ENCODE results near the gene DNAJC24.

Gene DNAJC24

DNA sequence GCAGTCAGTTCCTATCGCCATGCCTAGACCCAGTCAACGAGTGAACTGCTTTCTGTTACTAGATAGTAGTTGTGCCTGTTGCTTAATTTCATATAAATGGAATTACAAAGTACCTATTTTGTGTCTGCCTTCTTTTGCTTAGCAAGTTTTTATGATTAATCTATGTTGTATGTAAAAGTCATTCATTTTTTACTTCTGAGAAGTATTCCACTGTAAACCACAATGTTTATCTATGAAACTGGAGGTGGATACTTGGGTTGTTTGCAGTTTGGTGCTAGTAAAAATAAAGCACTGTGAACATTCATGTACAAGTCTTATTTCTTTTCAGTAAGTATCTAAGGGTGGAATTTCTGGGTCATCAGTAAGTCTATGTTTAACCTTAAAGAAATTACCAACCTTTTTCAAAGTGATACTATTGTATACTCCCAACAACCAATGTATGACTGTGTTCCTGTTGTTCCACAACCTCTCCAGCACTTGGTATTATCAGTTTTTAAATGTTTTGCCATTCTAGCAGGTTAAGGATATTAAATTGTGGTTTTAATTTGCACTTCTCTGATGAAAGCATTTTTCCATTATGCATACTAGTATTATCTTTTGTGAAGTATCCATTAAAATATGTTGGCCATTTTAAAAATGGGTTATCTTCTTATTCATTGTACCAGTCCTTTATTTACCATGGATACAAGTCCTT lies 68.2 kb downstream of the DNAJC24 start:
- no peak overlapping the region for H3K27ac ChIP-seq
- TF ChIP-seq Cebpa-rat (IDR thresholded peaks at IDR 0.05) = no peak
- no peaks in the 10 kb centered on the region for H3K4me1 ChIP-seq
- no peaks in the 10 kb centered on the region for H3K27me3 ChIP-seq
- no peak overlapping the region for H3K9ac ChIP-seq
- no peaks in the 10 kb centered on the region for H3K36me3 ChIP-seq
- no peaks in the 10 kb centered on the region for H4K20me1 ChIP-seq
- no peaks in the 10 kb centered on the region for H3K9me3 ChIP-seq
- H3K4me3 ChIP-seq = no peak overlapping the region
- no peak overlapping the region for H3K4me2 ChIP-seq

GRCh38 chr11:31441296-31441695 lies 71.6 kb downstream of the DNAJC24 start:
- no peaks in the 10 kb centered on the region for H3K9me3 ChIP-seq
- TF ChIP-seq Cebpa-rat (IDR thresholded peaks at IDR 0.05) = no peak
- H3K4me1 ChIP-seq = no peaks in the 10 kb centered on the region
- H3K9ac ChIP-seq = no peak overlapping the region
- no peak overlapping the region for H3K4me3 ChIP-seq
- H3K36me3 ChIP-seq = no peaks in the 10 kb centered on the region
- no peaks in the 10 kb centered on the region for H4K20me1 ChIP-seq
- H3K4me2 ChIP-seq = no peak overlapping the region
- H3K27ac ChIP-seq = no peak overlapping the region
- H3K27me3 ChIP-seq = no peaks in the 10 kb centered on the region

DNA sequence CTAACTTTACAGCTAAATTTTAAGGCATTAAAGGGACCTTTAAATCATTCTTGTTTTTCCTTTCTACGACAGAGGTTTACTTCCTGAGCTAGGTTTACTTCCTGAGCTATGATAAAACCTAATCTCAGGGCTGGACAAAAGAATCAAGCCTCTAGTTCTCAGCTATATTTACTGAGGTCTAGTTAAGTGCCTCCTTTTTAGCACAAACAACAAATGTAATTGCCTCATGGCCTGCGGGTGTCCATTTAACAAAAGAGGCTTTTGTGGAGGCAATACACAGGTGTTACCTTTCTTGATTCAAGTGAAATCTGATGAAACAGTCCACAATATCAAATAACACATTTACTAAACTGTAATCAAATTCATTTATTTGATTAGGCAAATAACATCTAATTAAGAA lies 72.4 kb downstream of the DNAJC24 start:
- H3K36me3 ChIP-seq = peaks cover 4% of the 10 kb centered on the region; the same call in 1 of the 2 replicates
- H3K9me3 ChIP-seq = no peaks in the 10 kb centered on the region
- H3K4me3 ChIP-seq = no peak overlapping the region
- H4K20me1 ChIP-seq = no peaks in the 10 kb centered on the region
- H3K4me1 ChIP-seq = no peaks in the 10 kb centered on the region
- no peak for TF ChIP-seq Cebpa-rat (IDR thresholded peaks at IDR 0.05)
- H3K27ac ChIP-seq = no peak overlapping the region
- H3K9ac ChIP-seq = no peak overlapping the region
- H3K4me2 ChIP-seq = no peak overlapping the region
- H3K27me3 ChIP-seq = no peaks in the 10 kb centered on the region

DNA sequence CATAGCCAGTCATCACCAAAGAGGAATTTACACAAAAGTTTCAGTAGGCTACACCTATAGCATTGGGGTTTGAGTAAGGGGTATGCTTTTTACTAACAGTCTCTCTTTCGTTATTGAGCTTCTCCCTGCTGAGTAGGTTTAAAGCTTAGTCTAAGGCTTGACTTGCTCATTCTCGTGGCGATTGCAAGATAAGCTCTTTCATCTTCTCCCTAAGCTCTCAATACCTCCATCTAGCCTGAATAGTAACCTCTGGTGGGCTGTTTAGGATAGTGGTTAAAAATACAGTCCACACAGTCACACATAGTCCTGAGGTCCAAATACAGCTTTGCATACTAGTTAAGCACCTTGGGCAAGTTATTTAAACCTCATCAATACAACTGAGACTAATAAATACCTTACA lies 74.1 kb downstream of the DNAJC24 start:
- H4K20me1 ChIP-seq = no peaks in the 10 kb centered on the region

DNA sequence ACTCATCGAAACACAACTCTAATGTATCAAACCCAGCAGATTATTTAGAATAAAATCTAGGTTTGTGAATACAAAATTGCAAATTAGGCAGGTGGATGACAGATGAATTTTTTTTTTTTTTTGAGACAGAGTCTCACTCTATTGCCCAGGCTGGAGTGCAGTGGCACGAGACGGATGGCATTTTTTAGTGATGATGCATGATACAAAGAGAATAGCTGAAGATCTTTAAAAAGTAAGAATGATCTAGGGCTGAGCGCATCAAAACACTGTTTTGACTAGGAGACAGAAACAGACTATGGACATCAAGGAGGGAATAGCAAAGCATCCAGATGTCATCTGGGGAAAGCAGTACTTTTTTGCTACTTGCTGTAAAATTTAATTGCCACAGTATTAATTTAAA lies 76.0 kb downstream of the DNAJC24 start:
- no peak for TF ChIP-seq Cebpa-rat (IDR thresholded peaks at IDR 0.05)
- Histone ChIP-seq H3K9ac (no peak overlapping the region), H3K27me3 (no peaks in the 10 kb centered on the region), H3K4me3 (no peak overlapping the region), H3K9me3 (no peaks in the 10 kb centered on the region), H4K20me1 (no peaks in the 10 kb centered on the region), H3K27ac (no peak overlapping the region), H3K4me1 (no peaks in the 10 kb centered on the region), H3K4me2 (no peak overlapping the region), H3K36me3 (peaks cover 14% of the 10 kb centered on the region)

More for the DNA sequence above, 74.1 kb downstream of the DNAJC24 start:
- Histone ChIP-seq H3K36me3 (peaks cover 14% of the 10 kb centered on the region), H3K4me2 (no peak overlapping the region), H3K4me1 (no peaks in the 10 kb centered on the region), H3K27ac (no peak overlapping the region), H3K9me3 (no peaks in the 10 kb centered on the region), H3K4me3 (no peak overlapping the region), H3K9ac (no peak overlapping the region), H3K27me3 (no peaks in the 10 kb centered on the region)
- TF ChIP-seq Cebpa-rat (IDR thresholded peaks at IDR 0.05) = no peak

DNA sequence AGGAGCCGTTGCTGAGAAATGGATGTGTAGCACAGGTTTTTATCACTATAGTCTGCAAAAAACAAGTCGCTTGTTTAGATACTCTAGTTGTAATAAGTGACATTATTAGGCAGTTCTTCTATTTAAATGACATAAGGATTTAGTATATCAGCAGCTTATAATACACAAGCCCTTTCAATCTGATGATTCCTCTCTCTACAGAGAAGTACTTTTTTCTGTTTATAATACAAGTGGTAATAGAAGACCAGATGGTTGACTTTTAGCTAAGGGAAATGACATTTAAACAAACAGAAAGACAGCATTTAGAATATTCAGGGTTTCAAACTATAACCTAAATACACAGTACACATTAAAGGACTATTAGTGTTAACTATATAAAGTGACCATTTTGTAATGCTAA lies 79.4 kb downstream of the DNAJC24 start:
- Histone ChIP-seq H3K9me3 (no peaks in the 10 kb centered on the region), H3K27me3 (no peaks in the 10 kb centered on the region), H3K9ac (no peak overlapping the region), H3K4me1 (no peaks in the 10 kb centered on the region), H3K36me3 (peaks cover 29% of the 10 kb centered on the region), H3K4me3 (no peak overlapping the region), H3K27ac (no peak overlapping the region), H4K20me1 (no peaks in the 10 kb centered on the region), H3K4me2 (no peak overlapping the region)
- TF ChIP-seq Cebpa-rat (IDR thresholded peaks at IDR 0.05) = no peak

- no peak overlapping the region for H3K9ac ChIP-seq
- H3K36me3 ChIP-seq = peaks cover 29% of the 10 kb centered on the region
- no peaks in the 10 kb centered on the region for H3K4me1 ChIP-seq
- no peak overlapping the region for H3K27ac ChIP-seq
- H3K4me2 ChIP-seq = no peak overlapping the region
- TF ChIP-seq Cebpa-rat (IDR thresholded peaks at IDR 0.05) = no peak
- H3K9me3 ChIP-seq = no peaks in the 10 kb centered on the region
- H3K4me3 ChIP-seq = no peak overlapping the region
- no peaks in the 10 kb centered on the region for H3K27me3 ChIP-seq
- no peaks in the 10 kb centered on the region for H4K20me1 ChIP-seq
Observed at GRCh38 chr11:31450841-31451240, 81.2 kb downstream of the DNAJC24 start.

DNA sequence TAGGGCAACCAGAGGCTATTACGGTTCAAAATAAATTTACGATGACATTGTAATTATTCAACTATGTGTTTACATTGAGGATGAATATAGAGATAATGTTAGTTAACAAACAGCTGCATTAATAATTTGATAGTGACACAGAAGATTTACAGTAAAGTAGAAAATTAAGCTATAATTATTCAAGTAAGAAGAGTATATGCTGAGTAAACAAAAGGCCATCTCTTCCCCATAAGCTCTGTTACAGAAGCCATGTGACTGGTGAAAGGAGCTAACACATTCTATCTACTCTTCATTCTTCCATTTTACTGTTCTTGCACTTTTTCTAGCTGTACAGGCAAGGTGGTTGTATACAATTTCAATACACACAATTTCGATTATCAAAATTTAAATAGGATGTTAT lies 85.5 kb downstream of the DNAJC24 start:
- no peak overlapping the region for H3K4me2 ChIP-seq
- no peaks in the 10 kb centered on the region for H3K9me3 ChIP-seq
- H3K27ac ChIP-seq = no peak overlapping the region
- TF ChIP-seq Cebpa-rat (IDR thresholded peaks at IDR 0.05) = no peak
- no peak overlapping the region for H3K9ac ChIP-seq
- peaks cover 20% of the 10 kb centered on the region for H3K36me3 ChIP-seq
- H4K20me1 ChIP-seq = no peaks in the 10 kb centered on the region
- H3K4me3 ChIP-seq = no peak overlapping the region
- H3K4me1 ChIP-seq = no peaks in the 10 kb centered on the region
- no peaks in the 10 kb centered on the region for H3K27me3 ChIP-seq

DNA sequence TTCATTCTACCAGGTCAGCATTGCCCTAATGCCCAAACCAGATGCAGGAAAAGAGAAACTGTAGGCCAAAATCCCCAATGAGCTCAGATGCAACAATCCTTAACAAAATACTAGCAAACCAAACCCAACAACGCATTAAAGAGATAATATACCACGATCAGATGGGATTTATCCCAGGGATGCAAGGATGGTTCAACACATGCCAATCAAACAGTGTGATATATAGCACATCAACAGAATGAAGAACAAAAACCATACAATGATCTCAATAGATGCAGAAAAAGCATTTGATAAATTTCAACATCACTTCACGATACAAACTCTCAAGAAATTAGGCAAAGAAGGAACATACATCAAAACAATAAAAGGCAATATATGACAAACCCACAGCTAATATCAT lies 94.8 kb downstream of the DNAJC24 start:
- Histone ChIP-seq H3K36me3 (peaks cover 11% of the 10 kb centered on the region; the same call in 1 of the 2 replicates), H3K4me1 (no peaks in the 10 kb centered on the region), H3K9me3 (peaks cover 25% of the 10 kb centered on the region), H3K4me3 (no peak overlapping the region), H3K4me2 (no peak overlapping the region), H3K27ac (no peak overlapping the region), H4K20me1 (no peaks in the 10 kb centered on the region), H3K27me3 (no peaks in the 10 kb centered on the region), H3K9ac (no peak overlapping the region)
- TF ChIP-seq Cebpa-rat (IDR thresholded peaks at IDR 0.05) = no peak

DNA sequence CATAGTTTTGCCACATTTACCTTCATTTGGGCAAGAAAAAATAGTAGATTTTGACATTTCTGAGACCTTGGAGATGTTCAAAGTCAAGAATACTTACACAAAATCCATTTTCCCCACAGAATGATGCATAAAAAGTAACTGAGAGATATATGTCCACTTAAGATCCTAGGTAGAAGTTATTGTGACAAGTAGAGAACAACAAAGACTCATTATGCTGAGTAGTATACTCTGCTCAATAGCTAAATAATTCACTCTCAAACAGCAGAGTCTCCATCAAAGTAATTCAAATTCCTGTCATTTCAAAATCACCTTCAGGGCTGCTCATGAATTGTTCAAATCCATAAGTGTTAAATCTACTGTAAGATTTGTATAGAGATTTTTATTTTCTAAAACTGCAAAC lies 104.4 kb downstream of the DNAJC24 start:
- Histone ChIP-seq H3K4me2 (no peak overlapping the region), H4K20me1 (no peaks in the 10 kb centered on the region), H3K4me1 (no peaks in the 10 kb centered on the region), H3K27ac (no peak overlapping the region), H3K36me3 (no peaks in the 10 kb centered on the region), H3K9me3 (no peaks in the 10 kb centered on the region), H3K9ac (no peak overlapping the region), H3K4me3 (no peak overlapping the region), H3K27me3 (no peaks in the 10 kb centered on the region)
- TF ChIP-seq Cebpa-rat (IDR thresholded peaks at IDR 0.05) = no peak
